H1 (cell line): Measurements from ENCODE around the gene DIS3.

Experiments
- EZH2 ChIP-seq: fragments of 200-600 bp; sonication (generic); IDR thresholded peaks from 2 replicates; pipeline ENCODE4 v1.7.1; 2012; ENCODE audit warnings: low read depth, mild to moderate bottlenecking, moderate library complexity, low read length, inconsistent platforms; ENCODE audit not compliant: severe bottlenecking
- FOSL1 ChIP-seq: IDR thresholded peaks from 2 replicates; pipeline ENCODE4 v1.6.1; 2011; ENCODE audit warnings: mild to moderate bottlenecking, low read depth, low read length, moderate library complexity; ENCODE audit not compliant: insufficient read depth
- KDM4A ChIP-seq: IDR thresholded peaks from one replicate; pipeline ENCODE4 v1.7.1; 2012; ENCODE audit warnings: low read depth, mild to moderate bottlenecking, moderate library complexity, low read length, inconsistent platforms; ENCODE audit not compliant: severe bottlenecking
- POLR2A ChIP-seq, 2 experiments: IDR thresholded peaks; 1 replicate in 1 of 2; 2 replicates in 1 of 2; pipeline ENCODE4 v1.6.1; 2011; ENCODE audit warnings: low read depth in 2 of 2, low read length in 2 of 2, mild to moderate bottlenecking in 2 of 2; ENCODE audit errors: control extremely low read depth in 1 of 2
- RFX5 ChIP-seq: IDR thresholded peaks from 2 replicates; pipeline ENCODE4 v1.6.1; 2011; ENCODE audit warnings: low read depth, low read length, improper control_type of control experiment, borderline replicate concordance
- SRF ChIP-seq: IDR thresholded peaks from 2 replicates; pipeline ENCODE4 v1.6.1; 2011; ENCODE audit warnings: mild to moderate bottlenecking, low read depth, low read length, moderate library complexity
- TF ChIP-seq, protein P1 (sequence below), 3 experiments: IDR thresholded peaks; 1 replicate in 2 of 3; 2 replicates in 1 of 3; pipeline versions ENCODE4 v1.5.1 to v1.6.1; 2011; ENCODE audit warnings: low read length in 3 of 3, mild to moderate bottlenecking in 3 of 3, inconsistent platforms in 2 of 3, low read depth in 1 of 3, moderate library complexity in 1 of 3; ENCODE audit not compliant: insufficient read depth in 1 of 3; ENCODE audit errors: control extremely low read depth in 1 of 3

DNA sequence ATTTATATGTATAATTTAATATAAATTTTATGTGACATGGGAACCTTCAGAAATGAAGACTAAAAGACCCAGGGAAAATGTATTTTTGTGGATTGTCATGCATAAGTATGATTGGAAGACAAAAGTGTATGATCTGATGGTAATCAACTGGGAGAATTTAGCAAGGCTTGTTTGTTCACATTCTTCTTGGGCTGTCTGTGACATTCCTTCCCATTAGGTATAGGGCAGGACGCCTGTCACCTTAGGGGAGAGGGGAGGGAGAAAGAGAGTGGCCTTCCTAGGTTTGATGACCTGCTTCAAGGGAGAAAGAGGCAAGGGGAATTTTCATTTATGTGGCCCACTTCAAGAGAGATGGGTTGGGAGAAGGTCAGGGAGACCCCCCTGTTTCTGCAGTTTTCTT is 22.6 kb upstream of the DIS3 start:
- TF ChIP-seq RFX5 = no peak
- TF ChIP-seq POLR2A (IDR thresholded peaks at IDR 0.05; ENCODE audit: control extremely low read depth in 1 of 2, low read depth in 2 of 2, low read length in 2 of 2) = no peak
- no peak for TF ChIP-seq SRF
- no peak for TF ChIP-seq FOSL1
- no peak for TF ChIP-seq EZH2
- TF ChIP-seq, protein P1, sequence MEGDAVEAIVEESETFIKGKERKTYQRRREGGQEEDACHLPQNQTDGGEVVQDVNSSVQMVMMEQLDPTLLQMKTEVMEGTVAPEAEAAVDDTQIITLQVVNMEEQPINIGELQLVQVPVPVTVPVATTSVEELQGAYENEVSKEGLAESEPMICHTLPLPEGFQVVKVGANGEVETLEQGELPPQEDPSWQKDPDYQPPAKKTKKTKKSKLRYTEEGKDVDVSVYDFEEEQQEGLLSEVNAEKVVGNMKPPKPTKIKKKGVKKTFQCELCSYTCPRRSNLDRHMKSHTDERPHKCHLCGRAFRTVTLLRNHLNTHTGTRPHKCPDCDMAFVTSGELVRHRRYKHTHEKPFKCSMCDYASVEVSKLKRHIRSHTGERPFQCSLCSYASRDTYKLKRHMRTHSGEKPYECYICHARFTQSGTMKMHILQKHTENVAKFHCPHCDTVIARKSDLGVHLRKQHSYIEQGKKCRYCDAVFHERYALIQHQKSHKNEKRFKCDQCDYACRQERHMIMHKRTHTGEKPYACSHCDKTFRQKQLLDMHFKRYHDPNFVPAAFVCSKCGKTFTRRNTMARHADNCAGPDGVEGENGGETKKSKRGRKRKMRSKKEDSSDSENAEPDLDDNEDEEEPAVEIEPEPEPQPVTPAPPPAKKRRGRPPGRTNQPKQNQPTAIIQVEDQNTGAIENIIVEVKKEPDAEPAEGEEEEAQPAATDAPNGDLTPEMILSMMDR (IDR thresholded peaks at IDR 0.05; ENCODE audit: control extremely low read depth in 1 of 3, insufficient read depth in 1 of 3, low read depth in 1 of 3, low read length in 3 of 3) = no peak
- no peak for TF ChIP-seq KDM4A
